Measurements from ENCODE around the gene ADAMTS2. TPM values are rescaled to one million over a fixed set of nuclear protein-coding genes. Genes with fewer than 3 reads are reported as not detected.

ADAMTS2 gene
- total and polyA plus RNA-seq, 10 donors: 4.0 to 101 (median 47.5) TPM

DNA sequence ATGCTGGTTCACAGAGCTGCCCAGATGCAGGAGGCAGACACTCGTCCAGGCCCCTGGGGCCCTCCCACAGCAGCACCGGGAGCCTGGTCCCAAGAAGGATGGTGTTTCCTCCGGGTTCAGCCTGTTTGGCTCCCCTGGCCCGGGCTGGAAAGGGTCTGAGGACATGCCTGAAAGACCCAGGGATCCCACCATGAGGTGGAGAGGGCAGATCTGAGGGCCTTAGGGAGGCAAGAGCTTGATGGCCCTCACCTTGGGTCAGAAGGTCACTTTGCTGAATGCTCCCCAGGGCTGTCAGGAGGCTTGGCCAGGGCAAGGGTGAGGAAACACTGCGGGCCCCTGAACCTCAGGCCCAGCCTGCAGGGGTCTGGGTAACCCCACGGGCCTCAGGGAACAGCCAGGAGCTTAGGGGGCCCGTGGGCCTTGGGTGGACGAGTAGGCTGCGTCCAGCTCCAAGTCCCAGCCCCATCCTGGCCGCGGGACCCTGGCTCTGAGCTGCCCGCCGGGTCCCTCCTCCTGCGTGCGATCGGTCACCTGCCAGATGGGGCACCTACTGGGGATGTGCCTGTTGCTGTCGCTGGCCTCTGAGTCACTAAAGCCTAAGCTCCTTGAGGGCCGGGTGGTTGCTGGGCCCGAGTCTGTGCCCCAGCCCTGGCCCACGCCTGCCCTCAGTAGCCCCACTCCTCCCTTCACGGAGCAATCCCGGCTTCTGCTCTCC is 178.9 kb downstream of the ADAMTS2 start:
- Histone ChIP-seq H3K27ac (peak overlapping the region in 1 of 8 donors; percentile 17), H3K27me3 (replicated peaks in 1 of 7) (peaks cover 0 to 22% (median 0%) of the 10 kb centered on the region in 7 donors), H3K36me3 (peaks cover 0 to 26% (median 0%) of the 10 kb centered on the region in 6 donors), H3K4me3 (peak overlapping the region in 5 of 8 donors; percentile 4 to 64 (median 22)), H3K9me3 (peaks cover 0 to 19% (median 10%) of the 10 kb centered on the region in 8 donors), H3K4me1 (peaks cover 4 to 21% (median 14%) of the 10 kb centered on the region in 6 donors)
- TF ChIP-seq POLR2AphosphoS5 (IDR thresholded peaks at IDR 0.05): no peak
- peak; percentile 72 for DNase-seq
- 79 to 96% (median 85%) methylated on average over 12 to 22 of the region's 22 CpGs for WGBS, 5 donors
- intact Hi-C loops (cut with DNase I; ENCODE audit: low total_unique reads): loop anchor here (2.0 kb wide), 1 partner anchor 328 kb away; no protein-coding TSS in a partner anchor

DNA sequence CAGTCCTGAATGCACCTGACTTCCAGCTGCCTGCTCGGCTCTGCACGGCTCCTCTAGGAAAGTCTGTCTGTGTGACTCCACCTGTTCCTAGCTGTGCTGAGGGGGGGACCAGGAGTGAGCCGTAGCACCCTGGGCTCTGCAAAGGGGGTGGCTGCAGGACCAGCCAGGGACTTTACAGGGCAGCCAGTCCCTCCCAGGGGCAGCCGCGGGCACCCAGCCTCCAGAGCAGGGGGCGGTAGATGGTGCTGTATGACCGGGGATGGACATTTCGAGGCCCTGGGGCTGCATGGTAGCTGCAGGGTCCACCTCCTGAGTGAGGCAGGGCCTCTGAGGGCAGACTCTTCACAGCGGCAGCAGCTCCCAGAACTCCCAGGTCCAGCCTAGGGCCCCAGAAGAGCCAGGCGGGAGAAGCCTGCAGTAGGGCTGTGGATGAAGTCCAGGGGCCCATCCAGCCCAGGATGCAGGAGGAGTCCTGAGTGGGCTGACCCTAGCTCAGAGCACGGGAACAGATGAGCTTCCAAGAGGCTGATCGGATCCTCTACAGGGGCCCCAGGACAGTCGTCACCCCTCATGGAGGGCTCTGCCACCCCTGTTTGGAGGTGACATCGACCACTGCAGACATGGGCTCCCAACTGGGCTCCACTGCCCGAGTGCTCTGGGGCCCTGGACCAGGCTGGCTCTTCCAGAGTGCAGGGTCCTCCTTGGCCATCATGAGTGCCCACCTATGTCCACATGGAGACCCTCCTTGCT is 179.7 kb downstream of the ADAMTS2 start:
- H3K4me1 ChIP-seq: peaks cover 4 to 21% (median 14%) of the 10 kb centered on the region in 6 donors
- no peak overlapping the region for H3K4me3 ChIP-seq
- H3K36me3 ChIP-seq: peaks cover 0 to 25% (median 0%) of the 10 kb centered on the region in 6 donors
- 83 to 95% (median 91%) methylated on average over 12 to 15 of the region's 15 CpGs for WGBS, 5 donors
- H3K27me3 ChIP-seq (replicated peaks in 1 of 7): peaks cover 0 to 22% (median 0%) of the 10 kb centered on the region in 7 donors
- no peak overlapping the region for H3K27ac ChIP-seq
- intact Hi-C loops (cut with DNase I; ENCODE audit: low total_unique reads): loop anchor here (2.0 kb wide), 1 partner anchor 329 kb away; no protein-coding TSS in a partner anchor
- DNase-seq: peak; percentile 57
- TF ChIP-seq POLR2A (IDR thresholded peaks at IDR 0.05) (no peak), POLR2AphosphoS5 (IDR thresholded peaks at IDR 0.05) (no peak)
- TF ChIP-seq, protein P1, sequence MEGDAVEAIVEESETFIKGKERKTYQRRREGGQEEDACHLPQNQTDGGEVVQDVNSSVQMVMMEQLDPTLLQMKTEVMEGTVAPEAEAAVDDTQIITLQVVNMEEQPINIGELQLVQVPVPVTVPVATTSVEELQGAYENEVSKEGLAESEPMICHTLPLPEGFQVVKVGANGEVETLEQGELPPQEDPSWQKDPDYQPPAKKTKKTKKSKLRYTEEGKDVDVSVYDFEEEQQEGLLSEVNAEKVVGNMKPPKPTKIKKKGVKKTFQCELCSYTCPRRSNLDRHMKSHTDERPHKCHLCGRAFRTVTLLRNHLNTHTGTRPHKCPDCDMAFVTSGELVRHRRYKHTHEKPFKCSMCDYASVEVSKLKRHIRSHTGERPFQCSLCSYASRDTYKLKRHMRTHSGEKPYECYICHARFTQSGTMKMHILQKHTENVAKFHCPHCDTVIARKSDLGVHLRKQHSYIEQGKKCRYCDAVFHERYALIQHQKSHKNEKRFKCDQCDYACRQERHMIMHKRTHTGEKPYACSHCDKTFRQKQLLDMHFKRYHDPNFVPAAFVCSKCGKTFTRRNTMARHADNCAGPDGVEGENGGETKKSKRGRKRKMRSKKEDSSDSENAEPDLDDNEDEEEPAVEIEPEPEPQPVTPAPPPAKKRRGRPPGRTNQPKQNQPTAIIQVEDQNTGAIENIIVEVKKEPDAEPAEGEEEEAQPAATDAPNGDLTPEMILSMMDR (IDR thresholded peaks at IDR 0.05 in 8 of 11, conservative IDR thresholded peaks at IDR 0.05 in 3 of 11): no peak
- H3K9me3 ChIP-seq: peaks cover 0 to 26% (median 10%) of the 10 kb centered on the region in 8 donors

DNA sequence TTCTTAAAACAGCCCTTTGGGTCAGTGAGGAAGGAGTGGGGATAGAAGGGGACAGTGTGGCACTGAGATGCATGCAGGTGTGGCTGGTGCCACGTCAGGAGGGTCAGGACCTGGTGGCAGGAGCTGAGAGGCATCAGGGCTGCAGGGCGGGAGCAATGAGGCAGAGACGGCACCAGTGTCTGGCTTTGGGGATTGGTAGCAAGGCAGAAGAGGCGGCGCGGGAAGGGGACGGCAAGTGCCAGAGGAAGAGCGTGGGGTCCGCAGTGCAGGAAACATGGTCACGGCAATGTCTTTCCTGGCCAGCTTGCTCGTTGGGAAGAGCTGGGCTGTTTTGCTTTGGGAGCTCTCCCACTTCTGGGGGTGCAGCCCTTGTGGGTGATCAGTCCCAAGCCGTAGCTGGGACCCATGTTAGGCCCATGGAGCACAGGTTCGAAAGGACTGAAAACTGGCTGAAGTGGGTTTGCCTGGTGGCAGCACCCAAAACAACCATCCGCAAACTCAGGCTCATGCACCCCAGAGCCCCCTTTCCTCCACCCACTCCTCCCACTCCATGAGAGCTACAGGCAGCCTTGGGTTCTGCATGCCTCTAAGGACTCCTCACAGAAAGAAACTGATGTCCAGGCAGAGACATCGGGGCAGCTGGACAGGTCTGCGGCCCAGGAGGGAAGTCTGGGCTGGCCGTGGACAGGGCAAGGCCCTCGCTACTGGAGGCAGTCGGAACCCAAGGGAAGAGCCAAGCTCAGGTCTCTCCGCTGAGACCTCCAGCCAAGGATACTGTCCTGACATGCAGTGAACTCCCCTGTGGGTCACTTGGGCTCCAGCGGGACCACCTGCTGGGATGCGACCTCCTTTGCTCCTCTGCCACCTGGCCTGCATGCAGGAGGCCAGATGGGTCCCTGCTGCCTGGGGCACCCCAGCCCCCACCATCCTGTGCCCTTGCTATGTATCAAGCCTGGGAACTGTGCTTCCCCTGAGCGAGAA is 180.6 kb downstream of the ADAMTS2 start:
- H3K4me1 ChIP-seq: peaks cover 4 to 21% (median 14%) of the 10 kb centered on the region in 6 donors
- intact Hi-C loops (cut with DNase I; ENCODE audit: low total_unique reads): no loop called here
- no peak overlapping the region for H3K27ac ChIP-seq
- H3K9me3 ChIP-seq: peaks cover 0 to 30% (median 10%) of the 10 kb centered on the region in 8 donors
- peaks cover 0 to 22% (median 0%) of the 10 kb centered on the region in 7 donors for H3K27me3 ChIP-seq (replicated peaks in 1 of 7)
- no peak overlapping the region for H3K4me3 ChIP-seq
- DNase-seq: peak; percentile 67
- TF ChIP-seq, protein P1 (IDR thresholded peaks at IDR 0.05 in 8 of 11, conservative IDR thresholded peaks at IDR 0.05 in 3 of 11): no peak
- no peak for TF ChIP-seq POLR2AphosphoS5 (IDR thresholded peaks at IDR 0.05)
- no peak for TF ChIP-seq POLR2A (IDR thresholded peaks at IDR 0.05)
- H3K36me3 ChIP-seq: peaks cover 0 to 21% (median 0%) of the 10 kb centered on the region in 6 donors
- 84 to 93% (median 86%) methylated on average over 22 to 23 of the region's 23 CpGs for WGBS, 5 donors
